ENCODE measurements around the gene SLC13A5.
"Not testable (repeated sequence)": the region's sequence is repeated elsewhere in the genome, so short reads cannot be mapped to it uniquely, and the experiment has no call there.

The SLC13A5 gene

DNA sequence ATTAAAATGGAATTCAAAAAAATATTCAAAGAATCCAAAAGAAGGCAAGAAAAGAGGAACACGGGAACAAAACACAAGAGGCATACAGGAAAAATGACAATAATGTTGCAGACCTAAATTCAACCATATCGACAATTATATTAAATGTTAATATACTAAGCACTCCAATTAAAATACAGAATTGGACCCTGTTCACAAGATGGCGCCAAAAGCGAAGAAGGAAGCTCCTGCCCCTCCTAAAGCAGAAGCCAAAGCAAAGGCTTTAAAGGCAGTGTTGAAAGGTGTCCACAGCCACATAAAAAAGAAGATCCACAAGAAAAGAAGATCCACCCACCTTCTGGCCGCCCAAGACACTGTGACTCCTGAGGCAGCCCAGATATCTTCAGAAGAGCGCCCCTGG lies 36.4 kb upstream of the SLC13A5 start:
- H3K4me3 ChIP-seq (ENCODE audit: low read length in 2 of 2): no peak overlapping the region
- no peak overlapping the region for H3K27ac ChIP-seq (ENCODE audit: low read depth in 2 of 2, low read length in 2 of 2)
- H3K4me1 ChIP-seq (ENCODE audit: control insufficient read depth in 2 of 2, insufficient read depth in 2 of 2, low read length in 2 of 2): no peaks in the 10 kb centered on the region
- no peaks in the 10 kb centered on the region for H3K9me3 ChIP-seq (ENCODE audit: control insufficient read depth in 2 of 2, low read length in 2 of 2)
- H3K9ac ChIP-seq (ENCODE audit: low read depth in 1 of 2, low read length in 2 of 2): no peak overlapping the region
- no peaks in the 10 kb centered on the region for H3K36me3 ChIP-seq (ENCODE audit: control insufficient read depth in 2 of 2, insufficient read depth in 2 of 2, low read length in 2 of 2)
- no peaks in the 10 kb centered on the region for H3K27me3 ChIP-seq (ENCODE audit: control insufficient read depth in 2 of 2, insufficient read depth in 2 of 2, low read length in 2 of 2)

DNA sequence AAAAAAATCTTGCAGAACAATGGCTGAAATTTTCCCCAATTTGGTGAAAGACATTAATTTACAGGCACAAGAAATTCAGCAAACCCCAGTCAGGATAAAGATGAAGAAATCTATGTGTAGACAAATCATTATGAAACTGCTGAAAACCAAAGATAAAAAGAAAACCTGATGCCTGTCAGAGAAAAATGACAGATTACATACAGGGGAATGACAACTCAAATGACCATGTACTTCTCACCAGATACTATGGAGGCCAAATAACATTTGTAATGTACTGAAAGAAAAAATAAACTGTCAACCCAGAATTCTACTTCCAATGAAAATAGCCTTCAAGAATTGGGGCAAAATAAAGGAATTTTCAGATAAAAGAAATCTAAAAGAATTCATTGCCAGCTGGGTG lies 35.4 kb upstream of the SLC13A5 start:
- Histone ChIP-seq H3K27me3 (ENCODE audit: control insufficient read depth in 2 of 2, insufficient read depth in 2 of 2, low read length in 2 of 2) (no peaks in the 10 kb centered on the region), H3K27ac (ENCODE audit: low read depth in 2 of 2, low read length in 2 of 2) (no peak overlapping the region), H3K9ac (ENCODE audit: low read depth in 1 of 2, low read length in 2 of 2) (no peak overlapping the region), H3K9me3 (ENCODE audit: control insufficient read depth in 2 of 2, low read length in 2 of 2) (no peaks in the 10 kb centered on the region), H3K4me1 (ENCODE audit: control insufficient read depth in 2 of 2, insufficient read depth in 2 of 2, low read length in 2 of 2) (no peaks in the 10 kb centered on the region), H3K4me3 (ENCODE audit: low read length in 2 of 2) (no peak overlapping the region), H3K36me3 (ENCODE audit: control insufficient read depth in 2 of 2, insufficient read depth in 2 of 2, low read length in 2 of 2) (no peaks in the 10 kb centered on the region)

DNA sequence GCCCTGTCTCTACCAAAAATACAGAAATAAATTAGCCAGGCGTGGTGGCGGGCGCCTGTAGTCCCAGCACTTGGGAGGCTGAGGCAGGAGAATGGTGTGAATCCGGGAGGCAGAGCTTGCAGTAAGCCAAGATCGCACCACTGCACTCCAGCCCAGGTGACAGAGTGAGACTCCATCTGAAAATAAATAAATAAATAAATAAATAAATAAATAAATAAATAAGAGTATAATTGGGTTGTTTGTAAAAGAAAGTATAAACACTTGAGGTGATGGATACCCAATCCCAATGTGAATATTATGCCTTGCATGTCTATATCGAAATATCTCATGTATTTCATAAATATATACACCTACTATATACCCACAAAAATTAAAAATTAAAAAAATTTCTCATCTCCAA lies 33.5 kb upstream of the SLC13A5 start:
- H3K27me3 ChIP-seq (ENCODE audit: control insufficient read depth in 2 of 2, insufficient read depth in 2 of 2, low read length in 2 of 2); H3K4me3 ChIP-seq (ENCODE audit: low read length in 2 of 2); H3K27ac ChIP-seq (ENCODE audit: low read depth in 2 of 2, low read length in 2 of 2); H3K4me1 ChIP-seq (ENCODE audit: control insufficient read depth in 2 of 2, insufficient read depth in 2 of 2, low read length in 2 of 2); H3K9me3 ChIP-seq (ENCODE audit: control insufficient read depth in 2 of 2, low read length in 2 of 2); H3K36me3 ChIP-seq (ENCODE audit: control insufficient read depth in 2 of 2, insufficient read depth in 2 of 2, low read length in 2 of 2); H3K9ac ChIP-seq (ENCODE audit: low read depth in 1 of 2, low read length in 2 of 2): not testable (repeated sequence)

DNA sequence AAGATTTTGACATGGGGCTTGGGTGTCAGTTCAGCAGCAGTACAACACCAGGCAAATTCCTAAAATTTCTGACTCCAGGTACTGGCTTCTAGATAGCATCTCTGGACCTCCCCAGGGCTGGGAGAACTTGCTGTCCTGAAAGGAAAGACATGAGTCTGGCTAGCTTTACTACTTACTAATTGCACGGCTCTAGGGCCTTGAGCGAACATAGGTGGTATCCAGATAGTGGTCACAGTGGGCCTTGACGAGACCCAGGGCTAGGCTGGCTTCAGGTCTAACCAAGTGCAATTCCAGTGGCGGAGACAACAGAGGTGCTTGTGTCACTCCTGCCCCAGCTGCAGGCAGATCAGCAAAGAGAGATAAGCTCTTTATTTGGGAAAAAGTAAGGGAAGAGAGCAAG lies 16.4 kb upstream of the SLC13A5 start:
- H3K27me3 ChIP-seq (ENCODE audit: control insufficient read depth in 2 of 2, insufficient read depth in 2 of 2, low read length in 2 of 2): peaks cover 0 to 3% of the 10 kb centered on the region in 2 donors

DNA sequence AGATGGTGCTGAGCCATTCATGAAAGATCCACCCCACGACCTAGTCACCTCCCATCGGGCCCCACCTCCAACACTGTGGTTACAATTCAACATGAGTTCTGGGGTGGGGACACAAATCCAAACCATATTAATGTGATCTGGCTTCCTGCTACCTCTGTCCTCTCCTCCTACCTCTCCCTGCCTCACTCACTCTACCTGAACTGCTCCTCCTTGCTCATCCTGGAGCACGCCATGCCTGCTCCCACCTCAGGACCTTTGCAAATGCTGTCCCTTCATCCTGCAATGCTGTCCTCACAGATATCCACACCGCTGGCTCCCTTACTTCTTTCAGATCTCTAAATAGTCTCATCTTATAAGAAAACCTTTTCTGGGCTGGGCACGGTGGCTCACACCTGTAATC lies 10.8 kb upstream of the SLC13A5 start:
- H3K27ac ChIP-seq (ENCODE audit: low read depth in 2 of 2, low read length in 2 of 2): no peak overlapping the region
- no peak overlapping the region for H3K4me3 ChIP-seq (ENCODE audit: low read length in 2 of 2)
- H3K9ac ChIP-seq (ENCODE audit: low read depth in 1 of 2, low read length in 2 of 2): no peak overlapping the region
- no peaks in the 10 kb centered on the region for H3K9me3 ChIP-seq (ENCODE audit: control insufficient read depth in 2 of 2, low read length in 2 of 2)
- H3K27me3 ChIP-seq (ENCODE audit: control insufficient read depth in 2 of 2, insufficient read depth in 2 of 2, low read length in 2 of 2): peaks cover 3 to 13% of the 10 kb centered on the region in 2 donors
- no peaks in the 10 kb centered on the region for H3K4me1 ChIP-seq (ENCODE audit: control insufficient read depth in 2 of 2, insufficient read depth in 2 of 2, low read length in 2 of 2)
- no peaks in the 10 kb centered on the region for H3K36me3 ChIP-seq (ENCODE audit: control insufficient read depth in 2 of 2, insufficient read depth in 2 of 2, low read length in 2 of 2)

More for the DNA sequence above, 16.4 kb upstream of the SLC13A5 start:
- Histone ChIP-seq H3K4me1 (ENCODE audit: control insufficient read depth in 2 of 2, insufficient read depth in 2 of 2, low read length in 2 of 2) (no peaks in the 10 kb centered on the region), H3K27ac (ENCODE audit: low read depth in 2 of 2, low read length in 2 of 2) (no peak overlapping the region), H3K4me3 (ENCODE audit: low read length in 2 of 2) (no peak overlapping the region), H3K9ac (ENCODE audit: low read depth in 1 of 2, low read length in 2 of 2) (no peak overlapping the region), H3K9me3 (ENCODE audit: control insufficient read depth in 2 of 2, low read length in 2 of 2) (no peaks in the 10 kb centered on the region), H3K36me3 (ENCODE audit: control insufficient read depth in 2 of 2, insufficient read depth in 2 of 2, low read length in 2 of 2) (no peaks in the 10 kb centered on the region)

DNA sequence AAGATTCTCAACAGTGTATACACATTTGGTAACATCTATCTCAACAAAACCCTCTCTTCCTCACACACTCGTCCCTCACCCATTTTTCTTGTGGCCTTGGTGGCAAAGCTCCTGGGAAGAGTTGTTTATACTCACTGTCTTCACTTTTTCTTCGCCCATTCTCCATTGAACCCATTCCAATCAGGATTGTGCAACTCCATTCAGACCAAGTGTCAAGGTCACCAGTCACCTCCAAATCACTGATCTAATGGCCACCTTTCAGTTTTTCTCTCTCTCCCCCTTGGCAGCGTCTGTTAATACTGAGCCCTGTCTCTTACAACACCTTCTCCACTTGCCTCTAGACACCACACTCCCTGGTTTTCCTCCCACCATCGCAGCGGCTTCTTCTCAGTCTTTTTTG lies 8.6 kb upstream of the SLC13A5 start:
- Histone ChIP-seq H3K4me3 (ENCODE audit: low read length in 2 of 2) (no peak overlapping the region), H3K4me1 (ENCODE audit: control insufficient read depth in 2 of 2, insufficient read depth in 2 of 2, low read length in 2 of 2) (no peaks in the 10 kb centered on the region), H3K27ac (ENCODE audit: low read depth in 2 of 2, low read length in 2 of 2) (no peak overlapping the region), H3K36me3 (ENCODE audit: control insufficient read depth in 2 of 2, insufficient read depth in 2 of 2, low read length in 2 of 2) (no peaks in the 10 kb centered on the region), H3K9me3 (ENCODE audit: control insufficient read depth in 2 of 2, low read length in 2 of 2) (no peaks in the 10 kb centered on the region), H3K27me3 (ENCODE audit: control insufficient read depth in 2 of 2, insufficient read depth in 2 of 2, low read length in 2 of 2) (peaks cover 0 to 13% of the 10 kb centered on the region in 2 donors), H3K9ac (ENCODE audit: low read depth in 1 of 2, low read length in 2 of 2) (no peak overlapping the region)

DNA sequence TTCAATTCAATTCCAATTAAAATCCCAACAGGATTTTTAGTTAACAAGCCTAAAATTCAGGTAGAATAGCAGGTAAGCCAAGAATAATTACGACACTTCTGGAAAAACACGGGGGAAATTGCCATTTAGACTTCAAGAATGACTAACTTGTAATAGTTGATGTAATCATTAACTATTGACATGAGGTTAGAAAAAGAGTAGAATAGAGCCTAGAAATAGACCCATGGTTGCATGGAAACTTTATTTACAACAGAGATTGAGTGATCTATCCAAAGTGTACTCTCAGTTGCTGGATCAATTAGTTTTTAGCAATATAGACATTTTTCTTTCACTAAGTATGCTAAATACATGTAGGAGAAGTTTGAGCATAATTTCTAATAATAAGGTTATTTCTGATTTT lies 3.6 kb upstream of the SLC13A5 start:
- H3K36me3 ChIP-seq (ENCODE audit: control insufficient read depth in 2 of 2, insufficient read depth in 2 of 2, low read length in 2 of 2): no peaks in the 10 kb centered on the region
- peaks cover 11 to 27% of the 10 kb centered on the region in 2 donors for H3K27me3 ChIP-seq (ENCODE audit: control insufficient read depth in 2 of 2, insufficient read depth in 2 of 2, low read length in 2 of 2)
- H3K4me3 ChIP-seq (ENCODE audit: low read length in 2 of 2): no peak overlapping the region
- H3K27ac ChIP-seq (ENCODE audit: low read depth in 2 of 2, low read length in 2 of 2): no peak overlapping the region
- H3K9ac ChIP-seq (ENCODE audit: low read depth in 1 of 2, low read length in 2 of 2): no peak overlapping the region
- no peaks in the 10 kb centered on the region for H3K4me1 ChIP-seq (ENCODE audit: control insufficient read depth in 2 of 2, insufficient read depth in 2 of 2, low read length in 2 of 2)
- H3K9me3 ChIP-seq (ENCODE audit: control insufficient read depth in 2 of 2, low read length in 2 of 2): no peaks in the 10 kb centered on the region

DNA sequence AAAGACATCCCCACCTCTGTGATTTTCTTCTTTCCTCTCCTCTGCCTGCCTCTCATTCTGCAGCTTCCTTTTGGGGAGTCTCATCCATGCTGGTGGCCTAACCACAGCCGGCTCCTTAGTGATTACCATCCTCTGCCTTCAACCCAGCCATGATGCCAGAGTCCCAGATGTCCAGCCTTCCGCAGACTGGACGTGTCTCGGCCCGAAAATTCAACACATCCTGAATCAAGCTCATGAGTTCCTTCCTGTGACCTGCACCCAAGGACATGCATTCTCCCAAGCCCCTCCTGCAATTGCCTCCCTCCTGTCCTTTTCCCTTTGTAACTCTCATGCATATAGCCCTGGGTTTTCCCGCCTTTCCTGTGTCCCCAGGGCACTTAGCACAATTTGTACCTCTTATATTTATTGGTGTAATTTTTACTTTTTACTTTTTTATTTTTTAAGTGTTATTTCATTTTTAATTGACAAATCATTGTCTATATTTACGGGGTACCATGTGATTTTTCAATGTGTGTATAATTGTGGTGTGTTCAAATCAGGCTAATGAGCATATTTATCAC lies 1.2 kb upstream of the SLC13A5 start:
- H3K4me1 ChIP-seq (ENCODE audit: control insufficient read depth in 2 of 2, insufficient read depth in 2 of 2, low read length in 2 of 2): no peaks in the 10 kb centered on the region
- peaks cover 11 to 24% of the 10 kb centered on the region in 2 donors for H3K27me3 ChIP-seq (ENCODE audit: control insufficient read depth in 2 of 2, insufficient read depth in 2 of 2, low read length in 2 of 2)

DNA sequence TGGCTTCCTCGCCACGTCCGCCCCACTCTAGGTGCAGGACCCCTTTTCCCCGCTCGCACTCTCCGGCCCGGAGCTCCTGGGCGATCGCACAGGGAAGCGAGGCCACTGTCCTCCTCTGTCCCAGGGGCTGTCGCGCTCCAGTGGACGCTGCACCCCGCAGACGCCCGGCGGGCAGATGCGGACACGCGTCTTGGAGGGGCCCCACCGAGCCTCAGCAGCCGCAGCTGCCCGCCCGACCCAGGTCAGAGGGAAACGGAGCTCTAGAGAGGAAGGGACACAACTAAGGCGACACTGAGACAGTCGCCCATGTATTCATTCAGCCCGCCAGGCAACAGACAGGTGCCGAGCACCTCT lies 726 bp upstream of the SLC13A5 start:
- Histone ChIP-seq H3K9ac (ENCODE audit: low read depth in 1 of 2, low read length in 2 of 2) (no peak overlapping the region), H3K27me3 (ENCODE audit: control insufficient read depth in 2 of 2, insufficient read depth in 2 of 2, low read length in 2 of 2) (peaks cover 11 to 22% of the 10 kb centered on the region in 2 donors), H3K27ac (ENCODE audit: low read depth in 2 of 2, low read length in 2 of 2) (no peak overlapping the region), H3K4me3 (ENCODE audit: low read length in 2 of 2) (no peak overlapping the region), H3K9me3 (ENCODE audit: control insufficient read depth in 2 of 2, low read length in 2 of 2) (no peaks in the 10 kb centered on the region), H3K36me3 (ENCODE audit: control insufficient read depth in 2 of 2, insufficient read depth in 2 of 2, low read length in 2 of 2) (no peaks in the 10 kb centered on the region), H3K4me1 (ENCODE audit: control insufficient read depth in 2 of 2, insufficient read depth in 2 of 2, low read length in 2 of 2) (no peaks in the 10 kb centered on the region)

More for the DNA sequence above, 1.2 kb upstream of the SLC13A5 start:
- no peak overlapping the region for H3K9ac ChIP-seq (ENCODE audit: low read depth in 1 of 2, low read length in 2 of 2)
- no peak overlapping the region for H3K27ac ChIP-seq (ENCODE audit: low read depth in 2 of 2, low read length in 2 of 2)
- no peaks in the 10 kb centered on the region for H3K9me3 ChIP-seq (ENCODE audit: control insufficient read depth in 2 of 2, low read length in 2 of 2)
- H3K36me3 ChIP-seq (ENCODE audit: control insufficient read depth in 2 of 2, insufficient read depth in 2 of 2, low read length in 2 of 2): no peaks in the 10 kb centered on the region
- no peak overlapping the region for H3K4me3 ChIP-seq (ENCODE audit: low read length in 2 of 2)

DNA sequence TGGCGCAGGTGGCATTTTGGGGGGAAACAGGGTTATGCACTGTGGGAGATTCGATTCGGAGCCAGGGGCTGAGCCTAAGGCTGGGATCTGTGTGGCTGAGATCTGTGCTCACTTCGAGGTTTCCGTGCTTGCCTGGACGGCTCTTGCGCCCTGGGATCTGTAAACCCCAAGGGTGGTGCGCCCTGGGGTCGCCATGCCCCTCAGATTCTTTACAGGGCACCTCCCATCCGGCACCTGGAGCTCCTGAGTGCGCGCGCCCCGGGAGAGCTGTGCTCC lies 377 bp downstream of the SLC13A5 start:
- Histone ChIP-seq H3K27me3 (ENCODE audit: control insufficient read depth in 2 of 2, insufficient read depth in 2 of 2, low read length in 2 of 2) (peaks cover 14 to 22% of the 10 kb centered on the region in 2 donors), H3K4me3 (ENCODE audit: low read length in 2 of 2) (no peak overlapping the region), H3K36me3 (ENCODE audit: control insufficient read depth in 2 of 2, insufficient read depth in 2 of 2, low read length in 2 of 2) (no peaks in the 10 kb centered on the region), H3K4me1 (ENCODE audit: control insufficient read depth in 2 of 2, insufficient read depth in 2 of 2, low read length in 2 of 2) (no peaks in the 10 kb centered on the region), H3K9me3 (ENCODE audit: control insufficient read depth in 2 of 2, low read length in 2 of 2) (no peaks in the 10 kb centered on the region), H3K9ac (ENCODE audit: low read depth in 1 of 2, low read length in 2 of 2) (no peak overlapping the region), H3K27ac (ENCODE audit: low read depth in 2 of 2, low read length in 2 of 2) (no peak overlapping the region)

Data from mucosa of rectum (tissue), 2 donors.